Dendritic cell treated with granulocyte-macrophage colony-stimulating factor and Interleukin-4, amounts not matched to agents 40 ng/mL and 50 ng/mL, for 4 days (primary cell): Measurements from ENCODE around the gene UBA3.

Experiments
- H3K27ac Mint-ChIP-seq: one replicate; pipeline ENCODE4 v1.8.0; 2022; ENCODE audit warnings: mild to moderate bottlenecking, mixed read lengths
- H3K27me3 Mint-ChIP-seq: one replicate; pipeline ENCODE4 v1.8.0; 2022; ENCODE audit warnings: mild to moderate bottlenecking, mixed read lengths
- H3K36me3 Mint-ChIP-seq: one replicate; pipeline ENCODE4 v1.8.0; 2022; ENCODE audit warnings: low read depth, mixed read lengths
- H3K4me1 Mint-ChIP-seq: one replicate; pipeline ENCODE4 v1.8.0; 2022; ENCODE audit warnings: low read depth, mixed read lengths
- H3K4me3 Mint-ChIP-seq: one replicate; pipeline ENCODE4 v1.8.0; 2022; ENCODE audit warnings: mild to moderate bottlenecking, moderate library complexity, mixed read lengths
- H3K9me3 Mint-ChIP-seq: one replicate; pipeline ENCODE4 v1.8.0; 2022; ENCODE audit warnings: mixed read lengths
- intact Hi-C: fragments of 100-400 bp; cut with micrococcal nuclease; formaldehyde crosslinking; loops from one replicate; pipeline ENCODE4 v1.15.0; 2022

Gene UBA3

DNA sequence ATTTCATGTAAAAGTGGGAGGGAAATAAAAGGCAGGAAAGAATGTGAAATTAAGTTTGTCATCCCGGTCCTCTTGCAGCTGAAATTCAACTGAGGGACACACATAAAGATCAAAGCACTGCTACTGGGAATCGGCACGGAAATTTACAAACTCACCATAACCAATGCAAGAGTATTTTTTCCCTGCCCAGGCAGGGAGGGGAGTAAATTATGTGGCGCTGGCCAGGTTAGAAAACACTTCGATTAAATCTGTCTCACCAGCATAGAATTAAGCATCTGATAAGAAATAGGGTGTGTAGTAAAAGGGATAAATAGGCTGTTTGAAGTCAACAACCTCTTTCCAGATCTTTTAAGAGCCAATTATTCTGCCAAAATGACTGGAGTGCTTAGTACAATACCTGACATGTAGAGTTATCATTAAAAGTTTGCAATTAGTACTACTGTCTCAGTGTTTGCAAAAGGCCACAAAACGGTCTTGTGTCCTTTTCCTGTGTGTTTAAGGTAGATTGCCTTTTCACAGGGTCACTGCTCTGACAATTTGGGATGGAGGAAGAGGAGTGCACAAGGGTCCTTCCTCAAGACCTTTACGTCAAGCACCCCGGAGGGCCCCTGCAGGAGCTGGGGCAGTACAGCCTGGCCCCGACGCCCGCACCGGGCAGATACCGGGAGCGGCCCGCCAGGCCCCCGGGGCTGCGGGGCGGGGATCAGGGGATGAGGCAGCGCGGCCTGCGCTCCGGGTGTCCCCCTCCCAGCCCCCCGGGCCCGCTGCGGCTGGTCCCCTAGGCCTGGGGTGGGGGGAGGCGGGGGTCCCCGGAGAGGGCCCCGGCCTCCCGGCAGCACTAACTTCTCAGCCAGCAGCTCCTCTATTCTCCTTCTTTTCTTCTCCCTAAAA lies 651 bp downstream of the UBA3 start:
- Mint-ChIP-seq H3K36me3 (peaks cover 25% of the 10 kb centered on the region), H3K27me3 (no peaks in the 10 kb centered on the region), H3K4me1 (peaks cover 42% of the 10 kb centered on the region), H3K4me3 (peak overlapping the region; percentile 76), H3K27ac (peak overlapping the region; percentile 81), H3K9me3 (no peaks in the 10 kb centered on the region)
- intact Hi-C loops, result loop anchor here (2.0 to 10.0 kb wide), 2 partner anchors 13 to 245 kb away; no protein-coding TSS in a partner anchor

GRCh38 chr3:69072928-69073327 lies 7.2 kb downstream of the UBA3 start:
- Mint-ChIP-seq H3K36me3 (peaks cover 65% of the 10 kb centered on the region), H3K27ac (peak overlapping the region; percentile 0), H3K9me3 (no peaks in the 10 kb centered on the region), H3K4me3 (no peak overlapping the region), H3K27me3 (no peaks in the 10 kb centered on the region), H3K4me1 (peaks cover 23% of the 10 kb centered on the region)
- intact Hi-C loops, result no loop called here

DNA sequence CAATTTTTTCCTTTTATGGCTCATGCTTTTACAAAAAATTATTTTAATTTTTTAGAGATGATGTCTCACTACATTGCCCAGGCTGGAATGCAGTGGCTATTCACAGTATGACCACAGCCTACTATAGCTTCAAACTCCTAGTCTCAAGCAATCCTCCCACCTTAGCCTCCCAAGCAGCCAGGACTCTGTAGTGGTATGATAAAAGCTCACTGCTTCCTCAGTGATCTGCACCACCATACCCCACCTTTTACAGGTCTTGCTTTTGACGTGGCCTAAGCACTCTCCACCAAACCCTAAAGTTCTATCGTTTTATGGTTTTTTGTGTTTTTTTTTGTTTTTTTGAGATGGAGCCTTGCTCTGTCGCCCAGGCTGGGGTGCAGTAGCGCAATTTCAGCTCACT lies 14.0 kb downstream of the UBA3 start:
- peaks cover 74% of the 10 kb centered on the region for H3K36me3 Mint-ChIP-seq
- no peaks in the 10 kb centered on the region for H3K27me3 Mint-ChIP-seq
- no peaks in the 10 kb centered on the region for H3K9me3 Mint-ChIP-seq
- H3K27ac Mint-ChIP-seq, result no peak overlapping the region
- H3K4me1 Mint-ChIP-seq, result peaks cover 5% of the 10 kb centered on the region
- no peak overlapping the region for H3K4me3 Mint-ChIP-seq
- intact Hi-C loops, result no loop called here

DNA sequence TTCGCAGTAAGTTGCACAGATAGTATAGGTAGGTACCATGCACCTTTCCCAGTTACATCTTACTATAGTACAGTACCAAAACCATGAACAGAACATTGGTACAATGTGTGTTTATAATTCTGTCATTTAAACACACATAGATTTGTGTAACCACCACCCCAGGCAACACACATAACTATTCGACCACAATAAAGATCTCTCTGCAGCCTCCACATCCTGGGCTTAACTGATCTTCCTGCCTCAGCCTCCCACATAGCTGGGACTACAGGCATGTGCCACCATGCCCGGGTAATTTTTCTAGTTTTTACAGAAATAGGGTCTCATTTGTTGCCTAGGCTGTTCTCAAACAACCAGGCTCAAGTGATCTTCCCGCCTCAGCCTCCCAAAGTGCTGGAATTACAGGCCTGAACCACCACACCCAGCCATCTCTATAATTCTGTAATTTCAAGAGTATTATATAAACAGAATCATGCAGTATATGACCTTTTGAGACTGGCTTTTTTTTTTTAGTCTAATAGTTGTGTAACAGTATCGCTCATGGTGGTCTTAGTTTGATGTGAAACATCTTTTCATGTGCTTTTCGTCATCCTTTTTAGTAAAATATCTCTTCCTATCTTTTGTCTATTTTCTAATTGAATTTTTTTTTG lies 14.7 kb downstream of the UBA3 start:
- Mint-ChIP-seq H3K27me3 (no peaks in the 10 kb centered on the region), H3K9me3 (no peaks in the 10 kb centered on the region), H3K36me3 (peaks cover 74% of the 10 kb centered on the region), H3K4me1 (no peaks in the 10 kb centered on the region), H3K27ac (no peak overlapping the region), H3K4me3 (no peak overlapping the region)
- intact Hi-C loops, result no loop called here

DNA sequence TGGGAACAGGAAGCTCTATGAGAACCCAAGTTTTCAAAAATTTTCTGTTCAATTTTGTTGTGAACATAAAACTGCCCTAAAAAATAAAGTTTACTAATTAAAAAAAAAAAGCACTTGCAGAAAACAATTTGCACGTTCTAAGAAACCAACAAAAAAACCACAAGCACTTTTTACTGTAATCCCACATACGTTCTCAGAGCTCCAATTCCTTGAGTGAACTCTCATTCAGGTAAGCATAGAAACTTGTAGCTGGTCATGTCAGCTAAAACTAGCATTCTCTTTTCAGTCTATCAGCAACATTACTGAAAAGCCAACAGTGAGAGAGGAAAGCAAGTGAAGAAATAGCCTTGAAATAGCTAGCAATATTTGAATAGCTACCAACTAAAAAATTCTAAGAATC lies 16.5 kb downstream of the UBA3 start:
- H3K27ac Mint-ChIP-seq, result no peak overlapping the region
- H3K4me3 Mint-ChIP-seq, result no peak overlapping the region
- peaks cover 11% of the 10 kb centered on the region for H3K4me1 Mint-ChIP-seq
- H3K27me3 Mint-ChIP-seq, result no peaks in the 10 kb centered on the region
- H3K9me3 Mint-ChIP-seq, result no peaks in the 10 kb centered on the region
- H3K36me3 Mint-ChIP-seq, result peaks cover 85% of the 10 kb centered on the region
- intact Hi-C loops, result no loop called here

GRCh38 chr3:69059688-69060087 lies 20.5 kb downstream of the UBA3 start:
- H3K27me3 Mint-ChIP-seq, result no peaks in the 10 kb centered on the region
- peaks cover 79% of the 10 kb centered on the region for H3K36me3 Mint-ChIP-seq
- intact Hi-C loops, result no loop called here
- H3K4me3 Mint-ChIP-seq, result no peak overlapping the region
- H3K27ac Mint-ChIP-seq, result no peak overlapping the region
- H3K9me3 Mint-ChIP-seq, result no peaks in the 10 kb centered on the region
- H3K4me1 Mint-ChIP-seq, result peaks cover 18% of the 10 kb centered on the region

DNA sequence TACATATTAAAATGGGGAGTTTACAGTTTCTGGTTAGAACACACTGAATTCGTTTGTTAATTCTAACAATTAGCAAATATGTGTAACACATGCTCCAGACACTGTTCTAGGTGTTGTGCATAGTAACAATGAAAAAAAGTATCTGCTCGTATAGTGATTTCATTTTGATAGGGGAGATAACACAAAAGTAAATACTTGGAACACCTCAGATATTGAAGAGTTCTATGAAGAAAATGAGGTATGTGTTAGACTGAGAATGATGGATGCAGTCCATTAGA lies 21.3 kb downstream of the UBA3 start:
- H3K9me3 Mint-ChIP-seq, result no peaks in the 10 kb centered on the region
- H3K27me3 Mint-ChIP-seq, result no peaks in the 10 kb centered on the region
- H3K27ac Mint-ChIP-seq, result peak overlapping the region; percentile 56
- intact Hi-C loops, result no loop called here
- no peak overlapping the region for H3K4me3 Mint-ChIP-seq
- peaks cover 18% of the 10 kb centered on the region for H3K4me1 Mint-ChIP-seq
- H3K36me3 Mint-ChIP-seq, result peaks cover 71% of the 10 kb centered on the region

DNA sequence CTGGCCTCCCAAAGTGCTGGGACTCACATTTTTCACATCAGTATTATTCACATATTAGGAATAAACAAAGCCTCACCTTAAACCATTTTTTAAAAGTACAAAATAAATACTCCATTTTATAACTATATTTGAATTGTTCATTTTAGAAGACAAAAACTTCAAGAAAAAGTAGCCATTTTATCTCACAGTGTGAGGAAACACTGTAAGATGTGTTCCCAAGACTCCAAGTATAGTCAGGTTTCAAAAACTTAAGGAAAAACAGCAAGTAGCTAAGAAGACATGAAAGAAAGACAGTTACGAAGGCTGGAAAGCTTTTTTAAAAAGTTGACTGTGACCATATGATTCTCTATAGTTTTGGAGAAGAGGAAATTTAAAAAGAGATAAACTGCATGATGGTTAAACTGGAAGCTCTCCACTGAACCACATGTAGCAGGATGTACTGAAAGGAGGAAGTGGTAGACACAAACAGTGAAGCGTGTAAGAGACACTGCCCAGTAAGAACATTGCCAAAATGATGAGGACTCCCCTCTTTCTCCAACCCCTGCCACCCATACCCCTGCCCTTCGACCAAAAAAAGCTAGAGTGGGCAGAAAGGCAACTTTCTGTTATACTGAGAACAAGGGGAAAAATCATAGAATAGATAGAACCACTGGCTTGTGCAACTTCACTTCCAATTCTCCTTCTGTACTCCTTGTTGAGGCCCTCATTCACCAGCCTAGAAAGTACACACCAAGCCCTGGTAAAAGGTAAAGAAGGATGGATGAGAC lies 21.8 kb downstream of the UBA3 start:
- no peak overlapping the region for H3K4me3 Mint-ChIP-seq
- peaks cover 66% of the 10 kb centered on the region for H3K36me3 Mint-ChIP-seq
- no peaks in the 10 kb centered on the region for H3K9me3 Mint-ChIP-seq
- intact Hi-C loops, result no loop called here
- peak overlapping the region; percentile 56 for H3K27ac Mint-ChIP-seq
- no peaks in the 10 kb centered on the region for H3K27me3 Mint-ChIP-seq
- H3K4me1 Mint-ChIP-seq, result peaks cover 18% of the 10 kb centered on the region

DNA sequence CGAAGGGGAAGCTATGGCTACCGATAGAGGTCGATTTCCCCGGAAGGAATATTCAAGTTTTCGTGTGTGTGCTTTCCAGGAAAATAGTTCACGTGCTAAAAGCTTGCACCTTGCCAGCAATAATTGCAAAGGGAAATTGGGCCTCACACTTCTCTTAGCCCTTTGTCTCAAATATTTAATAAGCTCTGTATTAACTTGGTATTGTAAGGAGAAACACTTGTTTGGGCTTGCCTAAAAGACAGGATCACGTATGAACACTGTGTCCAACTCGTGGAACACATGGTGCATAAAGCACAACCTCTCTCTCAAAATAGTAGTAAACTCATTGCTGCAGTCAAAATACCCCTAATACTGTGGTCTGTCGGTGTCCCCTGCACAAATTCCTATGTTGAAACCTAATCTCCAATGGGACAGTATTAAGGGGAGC lies 27.7 kb downstream of the UBA3 start:
- H3K36me3 Mint-ChIP-seq, result peaks cover 52% of the 10 kb centered on the region
- peaks cover 35% of the 10 kb centered on the region for H3K4me1 Mint-ChIP-seq
- no peaks in the 10 kb centered on the region for H3K27me3 Mint-ChIP-seq
- no peaks in the 10 kb centered on the region for H3K9me3 Mint-ChIP-seq
- peak overlapping the region; percentile 98 for H3K27ac Mint-ChIP-seq
- intact Hi-C loops, result loop anchor here (5.0 kb wide), 1 partner anchor 35 kb away; no protein-coding TSS in a partner anchor
- peak overlapping the region; percentile 97 for H3K4me3 Mint-ChIP-seq

DNA sequence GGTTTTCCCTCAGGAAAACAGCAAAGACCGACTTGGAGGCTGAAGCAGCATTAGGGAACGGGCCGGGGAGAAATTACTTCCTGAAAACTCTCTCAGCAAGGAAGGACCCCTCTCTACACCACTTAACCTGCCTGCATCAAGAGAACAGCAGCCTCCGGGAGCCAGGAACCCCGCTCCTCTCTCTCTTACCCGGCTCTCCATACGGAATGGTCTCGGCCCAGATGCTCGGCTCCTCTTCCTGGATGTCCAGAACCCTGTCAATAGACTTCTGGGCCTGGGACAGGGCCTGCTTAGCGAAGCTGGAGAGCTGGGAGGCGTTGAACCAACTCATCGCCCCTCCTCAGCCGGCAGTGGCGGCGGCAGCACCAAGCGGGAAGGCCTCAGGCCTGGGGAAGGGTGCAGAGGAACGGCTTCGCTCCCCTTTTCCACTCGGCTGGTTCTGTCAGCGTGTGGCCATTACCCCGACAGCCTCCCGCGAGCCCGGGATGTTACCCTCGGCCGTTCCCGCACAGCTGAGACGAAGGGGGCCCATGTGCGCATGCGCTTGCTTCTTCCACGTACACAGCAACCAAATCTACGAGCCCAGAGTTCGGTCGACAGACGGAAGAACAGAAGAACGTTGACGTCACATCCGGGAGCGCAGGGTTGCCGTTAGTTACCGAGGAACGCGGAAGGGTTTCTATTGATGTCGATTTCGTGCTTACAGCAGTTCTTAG lies 28.3 kb downstream of the UBA3 start, which contains the start of gene TMF1:
TSS of gene TMF1 (minus strand) at position 578 of the 716 bp plus-strand sequence. CDS start at position 331, 247 bp downstream.
- Mint-ChIP-seq H3K27ac (peak within 1 kb of the TSS; percentile 98), H3K4me3 (peak within 1 kb of the TSS; percentile 97), H3K9me3 (no peaks in the 10 kb centered on the region), H3K4me1 (peaks cover 39% of the 10 kb centered on the region), H3K36me3 (peaks cover 54% of the 10 kb centered on the region), H3K27me3 (no peaks in the 10 kb centered on the region)
- intact Hi-C loops, result loop anchor here (5.0 kb wide), 1 partner anchor 35 kb away; no protein-coding TSS in a partner anchor

DNA sequence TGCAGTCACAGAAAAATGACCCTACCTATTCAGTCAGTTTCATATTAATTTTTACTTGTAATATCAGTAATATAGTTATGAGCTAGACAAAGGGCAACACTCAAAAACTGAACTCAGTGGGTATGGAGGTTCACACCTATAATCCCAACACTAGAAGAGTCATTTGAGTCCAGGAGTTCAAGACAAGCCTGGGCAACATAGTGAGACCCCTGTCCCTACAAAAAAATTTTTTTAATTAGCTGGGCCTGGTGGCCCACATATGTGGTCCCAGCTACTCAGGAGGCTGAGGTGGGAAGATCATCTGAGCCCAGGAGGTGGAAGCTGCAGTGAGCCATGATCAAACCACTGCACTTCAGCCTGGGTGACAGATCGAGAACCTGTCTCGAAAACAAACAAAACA lies 31.2 kb downstream of the UBA3 start:
- Mint-ChIP-seq H3K9me3 (no peaks in the 10 kb centered on the region), H3K4me1 (peaks cover 39% of the 10 kb centered on the region), H3K27ac (no peak overlapping the region), H3K4me3 (no peak overlapping the region), H3K36me3 (peaks cover 61% of the 10 kb centered on the region), H3K27me3 (no peaks in the 10 kb centered on the region)
- intact Hi-C loops, result no loop called here

DNA sequence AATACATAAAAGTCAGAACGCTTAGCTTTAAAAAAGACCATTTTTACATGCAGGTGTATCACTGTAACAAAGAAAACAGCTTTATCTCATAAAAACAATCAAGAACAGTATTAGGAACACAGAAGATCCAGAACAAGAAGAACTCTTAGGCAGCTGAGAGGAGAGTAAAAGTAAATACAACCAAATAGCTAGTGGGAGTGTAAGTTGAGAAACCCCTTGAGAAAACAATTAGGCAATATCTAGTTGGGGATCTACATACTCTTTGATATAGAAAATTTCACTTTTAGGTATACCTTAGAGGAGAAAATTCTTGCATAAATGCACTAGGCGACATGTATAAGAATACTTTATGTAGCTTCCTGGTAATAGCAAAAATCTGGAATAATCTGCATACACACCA lies 35.6 kb downstream of the UBA3 start:
- H3K27me3 Mint-ChIP-seq, result no peaks in the 10 kb centered on the region
- no peaks in the 10 kb centered on the region for H3K9me3 Mint-ChIP-seq
- peaks cover 19% of the 10 kb centered on the region for H3K4me1 Mint-ChIP-seq
- intact Hi-C loops, result no loop called here
- no peak overlapping the region for H3K27ac Mint-ChIP-seq
- H3K36me3 Mint-ChIP-seq, result peaks cover 79% of the 10 kb centered on the region
- H3K4me3 Mint-ChIP-seq, result no peak overlapping the region

GRCh38 chr3:69033470-69033869 lies 46.7 kb downstream of the UBA3 start:
- peaks cover 75% of the 10 kb centered on the region for H3K36me3 Mint-ChIP-seq
- H3K4me3 Mint-ChIP-seq, result no peak overlapping the region
- intact Hi-C loops, result loop anchor here (10.0 kb wide), 1 partner anchor 141 kb away; no protein-coding TSS in a partner anchor
- H3K4me1 Mint-ChIP-seq, result peaks cover 6% of the 10 kb centered on the region
- no peaks in the 10 kb centered on the region for H3K27me3 Mint-ChIP-seq
- peak overlapping the region; percentile 62 for H3K27ac Mint-ChIP-seq
- no peaks in the 10 kb centered on the region for H3K9me3 Mint-ChIP-seq
